22Rv1 (cell line): Measurements from ENCODE around the gene DBF4.
"Not testable (repeated sequence)": the region's sequence is repeated elsewhere in the genome, so short reads cannot be mapped to it uniquely, and the experiment has no call there.

ENCODE experiments used
- H3K27ac ChIP-seq: fragments of 450-650 bp; 2 replicates; pipeline ENCODE4 v1.5.1; 2017
- ZFX ChIP-seq: fragments of 450-650 bp; IDR thresholded peaks from 2 replicates; pipeline ENCODE4 v1.6.1; 2017; ENCODE audit warnings: antibody characterized with exemption, borderline replicate concordance
- TF ChIP-seq, protein P1 (sequence below): fragments of 450-650 bp; IDR thresholded peaks from 2 replicates; pipeline ENCODE4 v1.5.1; 2017; ENCODE audit warnings: mild to moderate bottlenecking

DBF4 gene

GRCh38 chr7:87941138-87941537, 64.8 kb downstream of the DBF4 start:
- no peak overlapping the region for H3K27ac ChIP-seq
- TF ChIP-seq, protein P1, sequence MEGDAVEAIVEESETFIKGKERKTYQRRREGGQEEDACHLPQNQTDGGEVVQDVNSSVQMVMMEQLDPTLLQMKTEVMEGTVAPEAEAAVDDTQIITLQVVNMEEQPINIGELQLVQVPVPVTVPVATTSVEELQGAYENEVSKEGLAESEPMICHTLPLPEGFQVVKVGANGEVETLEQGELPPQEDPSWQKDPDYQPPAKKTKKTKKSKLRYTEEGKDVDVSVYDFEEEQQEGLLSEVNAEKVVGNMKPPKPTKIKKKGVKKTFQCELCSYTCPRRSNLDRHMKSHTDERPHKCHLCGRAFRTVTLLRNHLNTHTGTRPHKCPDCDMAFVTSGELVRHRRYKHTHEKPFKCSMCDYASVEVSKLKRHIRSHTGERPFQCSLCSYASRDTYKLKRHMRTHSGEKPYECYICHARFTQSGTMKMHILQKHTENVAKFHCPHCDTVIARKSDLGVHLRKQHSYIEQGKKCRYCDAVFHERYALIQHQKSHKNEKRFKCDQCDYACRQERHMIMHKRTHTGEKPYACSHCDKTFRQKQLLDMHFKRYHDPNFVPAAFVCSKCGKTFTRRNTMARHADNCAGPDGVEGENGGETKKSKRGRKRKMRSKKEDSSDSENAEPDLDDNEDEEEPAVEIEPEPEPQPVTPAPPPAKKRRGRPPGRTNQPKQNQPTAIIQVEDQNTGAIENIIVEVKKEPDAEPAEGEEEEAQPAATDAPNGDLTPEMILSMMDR: no peak
- TF ChIP-seq ZFX: no peak

DNA sequence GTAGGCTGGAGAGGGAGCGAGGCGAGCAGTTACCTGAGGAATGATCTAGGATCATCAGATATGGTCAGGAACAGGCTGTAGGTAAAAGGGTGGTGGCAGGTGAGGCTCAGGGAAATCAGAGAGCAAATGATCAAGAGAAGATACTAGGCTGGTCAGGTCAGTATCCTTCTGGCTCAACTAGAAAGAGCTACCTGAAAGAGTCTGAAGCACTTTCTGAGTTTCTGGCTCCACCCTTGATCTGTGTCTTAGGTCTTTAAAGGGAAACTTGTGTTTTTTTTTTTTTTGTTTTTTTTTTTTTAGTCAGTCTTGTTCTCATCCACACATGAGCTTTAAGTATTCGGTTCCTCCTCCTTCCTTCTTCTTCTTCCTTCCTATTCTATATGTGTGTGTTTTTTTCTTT, 68.3 kb downstream of the DBF4 start:
- no peak overlapping the region for H3K27ac ChIP-seq
- TF ChIP-seq, protein P1: no peak
- TF ChIP-seq ZFX: no peak

- H3K27ac ChIP-seq: not testable (repeated sequence)
Measured at GRCh38 chr7:87945926-87946325, 69.6 kb downstream of the DBF4 start.

DNA sequence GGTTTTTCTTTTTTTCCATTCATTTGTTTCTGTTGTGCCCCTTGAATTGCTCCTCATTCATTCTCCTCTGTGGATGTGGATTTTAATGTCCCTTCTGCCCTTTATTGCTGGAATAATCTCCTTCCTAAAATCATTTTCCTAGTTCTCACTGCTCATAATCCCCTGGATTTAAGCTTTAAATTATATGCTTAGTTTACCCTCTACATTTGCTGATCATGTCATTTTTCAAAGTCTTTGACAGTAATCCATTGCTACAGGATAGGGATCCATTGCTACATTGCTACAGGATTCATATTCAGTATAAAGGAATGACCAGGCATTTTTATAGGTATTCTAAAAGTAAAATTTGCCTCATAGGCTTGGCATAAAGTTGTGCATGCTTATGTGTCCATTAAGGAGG, 72.1 kb downstream of the DBF4 start:
- no peak for TF ChIP-seq ZFX
- TF ChIP-seq, protein P1: no peak
- H3K27ac ChIP-seq: no peak overlapping the region
